SU-DHL-6 (cell line): ENCODE measurements around the gene FANK1.

ENCODE experiments used
- EZH2phosphoT487 ChIP-seq: fragments of 200-600 bp; sonication (generic), shearing (Covaris generic); conservative IDR thresholded peaks from 2 replicates; pipeline ENCODE4 v1.6.1; 2018; ENCODE audit warnings: mild to moderate bottlenecking, antibody characterized with exemption, low read length, moderate library complexity, mixed read lengths
- TF ChIP-seq, protein P1 (sequence below): fragments of 200-600 bp; sonication (generic); IDR thresholded peaks from one replicate; pipeline ENCODE4 v1.5.1; 2017; ENCODE audit warnings: antibody characterized with exemption, mild to moderate bottlenecking, low read length, moderate library complexity; ENCODE audit not compliant: insufficient read depth, poor library complexity, severe bottlenecking

GRCh38 chr10:125964558-125964957, 68.2 kb downstream of the FANK1 start:
- TF ChIP-seq, protein P1, sequence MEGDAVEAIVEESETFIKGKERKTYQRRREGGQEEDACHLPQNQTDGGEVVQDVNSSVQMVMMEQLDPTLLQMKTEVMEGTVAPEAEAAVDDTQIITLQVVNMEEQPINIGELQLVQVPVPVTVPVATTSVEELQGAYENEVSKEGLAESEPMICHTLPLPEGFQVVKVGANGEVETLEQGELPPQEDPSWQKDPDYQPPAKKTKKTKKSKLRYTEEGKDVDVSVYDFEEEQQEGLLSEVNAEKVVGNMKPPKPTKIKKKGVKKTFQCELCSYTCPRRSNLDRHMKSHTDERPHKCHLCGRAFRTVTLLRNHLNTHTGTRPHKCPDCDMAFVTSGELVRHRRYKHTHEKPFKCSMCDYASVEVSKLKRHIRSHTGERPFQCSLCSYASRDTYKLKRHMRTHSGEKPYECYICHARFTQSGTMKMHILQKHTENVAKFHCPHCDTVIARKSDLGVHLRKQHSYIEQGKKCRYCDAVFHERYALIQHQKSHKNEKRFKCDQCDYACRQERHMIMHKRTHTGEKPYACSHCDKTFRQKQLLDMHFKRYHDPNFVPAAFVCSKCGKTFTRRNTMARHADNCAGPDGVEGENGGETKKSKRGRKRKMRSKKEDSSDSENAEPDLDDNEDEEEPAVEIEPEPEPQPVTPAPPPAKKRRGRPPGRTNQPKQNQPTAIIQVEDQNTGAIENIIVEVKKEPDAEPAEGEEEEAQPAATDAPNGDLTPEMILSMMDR = no peak
- TF ChIP-seq EZH2phosphoT487 = no peak
